ENCODE results near the gene CSRP2.

The CSRP2 gene

GRCh38 chr12:76874491-76875190 is 4.2 kb downstream of the CSRP2 start:
- H3K27ac ChIP-seq (ENCODE audit: low read depth, low read length), result no peak overlapping the region
- peaks cover 37% of the 10 kb centered on the region for H3K4me1 ChIP-seq (ENCODE audit: control insufficient read depth, insufficient read depth, low read length)
- H3K9me3 ChIP-seq (ENCODE audit: control insufficient read depth, insufficient read depth, low read depth, low read length), result no peaks in the 10 kb centered on the region
- 0 out of 2 replicates have a peak, but pooled peaks cover 2% of the 10 kb centered on the region for H3K36me3 ChIP-seq (ENCODE audit: control insufficient read depth, insufficient read depth, low read length)
- no peak overlapping the region for H3K9ac ChIP-seq (ENCODE audit: low read length)
- H3K27me3 ChIP-seq (ENCODE audit: control insufficient read depth, insufficient read depth, low read length), result no peaks in the 10 kb centered on the region
- no peak overlapping the region for H3K4me3 ChIP-seq (ENCODE audit: low read depth, low read length)

- Histone ChIP-seq H3K9ac (ENCODE audit: low read length) (no peak overlapping the region), H3K4me1 (ENCODE audit: control insufficient read depth, insufficient read depth, low read length) (peaks cover 37% of the 10 kb centered on the region), H3K27ac (ENCODE audit: low read depth, low read length) (no peak overlapping the region), H3K4me3 (ENCODE audit: low read depth, low read length) (no peak overlapping the region), H3K36me3 (ENCODE audit: control insufficient read depth, insufficient read depth, low read length) (0 out of 2 replicates have a peak, but pooled peaks cover 4% of the 10 kb centered on the region), H3K27me3 (ENCODE audit: control insufficient read depth, insufficient read depth, low read length) (no peaks in the 10 kb centered on the region), H3K9me3 (ENCODE audit: control insufficient read depth, insufficient read depth, low read depth, low read length) (no peaks in the 10 kb centered on the region)
These were observed 4.8 kb downstream of the CSRP2 start for GRCh38 chr12:76874027-76874426.

GRCh38 chr12:76872415-76872814 is 6.4 kb downstream of the CSRP2 start:
- no peaks in the 10 kb centered on the region for H3K27me3 ChIP-seq (ENCODE audit: control insufficient read depth, insufficient read depth, low read length)
- no peak overlapping the region for H3K4me3 ChIP-seq (ENCODE audit: low read depth, low read length)
- peaks cover 36% of the 10 kb centered on the region for H3K4me1 ChIP-seq (ENCODE audit: control insufficient read depth, insufficient read depth, low read length)
- H3K36me3 ChIP-seq (ENCODE audit: control insufficient read depth, insufficient read depth, low read length), result 0 out of 2 replicates have a peak, but pooled peaks cover 4% of the 10 kb centered on the region
- H3K27ac ChIP-seq (ENCODE audit: low read depth, low read length), result no peak overlapping the region
- no peak overlapping the region for H3K9ac ChIP-seq (ENCODE audit: low read length)
- H3K9me3 ChIP-seq (ENCODE audit: control insufficient read depth, insufficient read depth, low read depth, low read length), result no peaks in the 10 kb centered on the region

- H3K9ac ChIP-seq (ENCODE audit: low read length), result no peak overlapping the region
- H3K36me3 ChIP-seq (ENCODE audit: control insufficient read depth, insufficient read depth, low read length), result 0 out of 2 replicates have a peak, but pooled peaks cover 4% of the 10 kb centered on the region
- H3K27ac ChIP-seq (ENCODE audit: low read depth, low read length), result no peak overlapping the region
- H3K4me3 ChIP-seq (ENCODE audit: low read depth, low read length), result no peak overlapping the region
- no peaks in the 10 kb centered on the region for H3K27me3 ChIP-seq (ENCODE audit: control insufficient read depth, insufficient read depth, low read length)
- H3K4me1 ChIP-seq (ENCODE audit: control insufficient read depth, insufficient read depth, low read length), result peaks cover 29% of the 10 kb centered on the region
- no peaks in the 10 kb centered on the region for H3K9me3 ChIP-seq (ENCODE audit: control insufficient read depth, insufficient read depth, low read depth, low read length)
These were observed 7.1 kb downstream of the CSRP2 start for GRCh38 chr12:76871742-76872141.

GRCh38 chr12:76871082-76871481 is 7.7 kb downstream of the CSRP2 start:
- H3K36me3 ChIP-seq (ENCODE audit: control insufficient read depth, insufficient read depth, low read length), result 0 out of 2 replicates have a peak, but pooled peaks cover 4% of the 10 kb centered on the region
- H3K27me3 ChIP-seq (ENCODE audit: control insufficient read depth, insufficient read depth, low read length), result no peaks in the 10 kb centered on the region
- no peak overlapping the region for H3K27ac ChIP-seq (ENCODE audit: low read depth, low read length)
- no peak overlapping the region for H3K9ac ChIP-seq (ENCODE audit: low read length)
- no peaks in the 10 kb centered on the region for H3K9me3 ChIP-seq (ENCODE audit: control insufficient read depth, insufficient read depth, low read depth, low read length)
- no peak overlapping the region for H3K4me3 ChIP-seq (ENCODE audit: low read depth, low read length)
- H3K4me1 ChIP-seq (ENCODE audit: control insufficient read depth, insufficient read depth, low read length), result peaks cover 32% of the 10 kb centered on the region

- H3K4me3 ChIP-seq (ENCODE audit: low read depth, low read length), result no peak overlapping the region
- H3K4me1 ChIP-seq (ENCODE audit: control insufficient read depth, insufficient read depth, low read length), result peaks cover 22% of the 10 kb centered on the region
- H3K9me3 ChIP-seq (ENCODE audit: control insufficient read depth, insufficient read depth, low read depth, low read length), result no peaks in the 10 kb centered on the region
- H3K9ac ChIP-seq (ENCODE audit: low read length), result no peak overlapping the region
- peaks cover 25% of the 10 kb centered on the region for H3K36me3 ChIP-seq (ENCODE audit: control insufficient read depth, insufficient read depth, low read length)
- H3K27ac ChIP-seq (ENCODE audit: low read depth, low read length), result no peak overlapping the region
- H3K27me3 ChIP-seq (ENCODE audit: control insufficient read depth, insufficient read depth, low read length), result no peaks in the 10 kb centered on the region
These were observed 12.1 kb downstream of the CSRP2 start for GRCh38 chr12:76866726-76867125.

- peaks cover 29% of the 10 kb centered on the region for H3K36me3 ChIP-seq (ENCODE audit: control insufficient read depth, insufficient read depth, low read length)
- H3K9ac ChIP-seq (ENCODE audit: low read length), result no peak overlapping the region
- no peak overlapping the region; the same call in 1 of the 2 replicates for H3K27ac ChIP-seq (ENCODE audit: low read depth, low read length)
- no peaks in the 10 kb centered on the region for H3K27me3 ChIP-seq (ENCODE audit: control insufficient read depth, insufficient read depth, low read length)
- no peaks in the 10 kb centered on the region for H3K9me3 ChIP-seq (ENCODE audit: control insufficient read depth, insufficient read depth, low read depth, low read length)
- H3K4me3 ChIP-seq (ENCODE audit: low read depth, low read length), result no peak overlapping the region
- H3K4me1 ChIP-seq (ENCODE audit: control insufficient read depth, insufficient read depth, low read length), result peaks cover 22% of the 10 kb centered on the region
These were observed 12.7 kb downstream of the CSRP2 start for GRCh38 chr12:76866151-76866567.

- no peak overlapping the region for H3K4me3 ChIP-seq (ENCODE audit: low read depth, low read length)
- no peak overlapping the region for H3K27ac ChIP-seq (ENCODE audit: low read depth, low read length)
- H3K4me1 ChIP-seq (ENCODE audit: control insufficient read depth, insufficient read depth, low read length), result peaks cover 22% of the 10 kb centered on the region
- peaks cover 37% of the 10 kb centered on the region for H3K36me3 ChIP-seq (ENCODE audit: control insufficient read depth, insufficient read depth, low read length)
- no peaks in the 10 kb centered on the region for H3K9me3 ChIP-seq (ENCODE audit: control insufficient read depth, insufficient read depth, low read depth, low read length)
- H3K27me3 ChIP-seq (ENCODE audit: control insufficient read depth, insufficient read depth, low read length), result no peaks in the 10 kb centered on the region
- no peak overlapping the region for H3K9ac ChIP-seq (ENCODE audit: low read length)
These were observed 13.9 kb downstream of the CSRP2 start for GRCh38 chr12:76864791-76865400.

GRCh38 chr12:76863837-76864236 is 15.0 kb downstream of the CSRP2 start:
- Histone ChIP-seq H3K27me3 (ENCODE audit: control insufficient read depth, insufficient read depth, low read length) (no peaks in the 10 kb centered on the region), H3K4me3 (ENCODE audit: low read depth, low read length) (no peak overlapping the region), H3K4me1 (ENCODE audit: control insufficient read depth, insufficient read depth, low read length) (peaks cover 19% of the 10 kb centered on the region), H3K27ac (ENCODE audit: low read depth, low read length) (no peak overlapping the region), H3K36me3 (ENCODE audit: control insufficient read depth, insufficient read depth, low read length) (peaks cover 43% of the 10 kb centered on the region), H3K9ac (ENCODE audit: low read length) (no peak overlapping the region), H3K9me3 (ENCODE audit: control insufficient read depth, insufficient read depth, low read depth, low read length) (no peaks in the 10 kb centered on the region)

- H3K4me1 ChIP-seq (ENCODE audit: control insufficient read depth, insufficient read depth, low read length), result peaks cover 19% of the 10 kb centered on the region
- no peaks in the 10 kb centered on the region for H3K27me3 ChIP-seq (ENCODE audit: control insufficient read depth, insufficient read depth, low read length)
- no peak overlapping the region for H3K4me3 ChIP-seq (ENCODE audit: low read depth, low read length)
- H3K9ac ChIP-seq (ENCODE audit: low read length), result no peak overlapping the region
- no peaks in the 10 kb centered on the region for H3K9me3 ChIP-seq (ENCODE audit: control insufficient read depth, insufficient read depth, low read depth, low read length)
- no peak overlapping the region; the same call in 1 of the 2 replicates for H3K27ac ChIP-seq (ENCODE audit: low read depth, low read length)
- H3K36me3 ChIP-seq (ENCODE audit: control insufficient read depth, insufficient read depth, low read length), result peaks cover 45% of the 10 kb centered on the region
These were observed 15.7 kb downstream of the CSRP2 start for GRCh38 chr12:76863005-76863670.

GRCh38 chr12:76860256-76860655 is 18.6 kb downstream of the CSRP2 start:
- H3K9me3 ChIP-seq (ENCODE audit: control insufficient read depth, insufficient read depth, low read depth, low read length), result no peaks in the 10 kb centered on the region
- peaks cover 65% of the 10 kb centered on the region for H3K36me3 ChIP-seq (ENCODE audit: control insufficient read depth, insufficient read depth, low read length)
- peaks cover 14% of the 10 kb centered on the region for H3K4me1 ChIP-seq (ENCODE audit: control insufficient read depth, insufficient read depth, low read length)
- H3K4me3 ChIP-seq (ENCODE audit: low read depth, low read length), result no peak overlapping the region
- no peak overlapping the region for H3K9ac ChIP-seq (ENCODE audit: low read length)
- no peaks in the 10 kb centered on the region for H3K27me3 ChIP-seq (ENCODE audit: control insufficient read depth, insufficient read depth, low read length)
- no peak overlapping the region for H3K27ac ChIP-seq (ENCODE audit: low read depth, low read length)
